B cell (primary cell): Measurements from ENCODE around the gene FMO2. TPM values are rescaled to one million over a fixed set of nuclear protein-coding genes. Genes with fewer than 3 reads are reported as not detected.

ENCODE experiments used
- ATAC-seq: fragments of 200-7000 bp; cut with Tn5 transposase; one replicate; pipeline ENCODE4 v1.10.0; 2021; ENCODE audit warnings: low read depth, mild to moderate bottlenecking, moderate number of reproducible peaks, moderate library complexity
- CTCF ChIA-PET: fragments of 350-600 bp; sonication (Branson Sonifier 250); formaldehyde crosslinking; loops from one replicate; lab custom pipeline; 2021; ENCODE audit warnings: antibody characterized with exemption, inconsistent platforms; lab: Charles Lee
- POLR2A ChIA-PET: fragments of 350-600 bp; sonication (Branson Sonifier 250); formaldehyde crosslinking; loops from one replicate; lab custom pipeline; 2021; ENCODE audit warnings: antibody characterized with exemption; lab: Charles Lee
- DNase-seq: peaks from one replicate; pipeline ENCODE4 v3.0.0; 2013
- H2AFZ ChIP-seq: 2 replicates; pipeline ENCODE4 v1.6.1; 2012; ENCODE audit warnings: mild to moderate bottlenecking, low read depth, low read length; ENCODE audit not compliant: insufficient read depth, poor library complexity, severe bottlenecking
- H3K27ac ChIP-seq, 2 donors: 1 replicate in 1 of 2; 2 replicates in 1 of 2; pipeline ENCODE4 v1.5.1; 2012 to 2013; ENCODE audit warnings: low read length in 2 of 2, mild to moderate bottlenecking in 2 of 2, moderate library complexity in 1 of 2
- H3K27me3 ChIP-seq, 4 experiments: fragments of 200-600 bp in 1 of 4; sonication (generic) in 1 of 4; replicated peaks in 1 of 4; 1 replicate in 2 of 4; 2 replicates in 2 of 4; pipeline versions ENCODE4 v1.6.1 to v1.7.0; 2013 to 2016; ENCODE audit warnings: low read length in 3 of 4, mild to moderate bottlenecking in 2 of 4, mixed read lengths in 1 of 4, moderate library complexity in 1 of 4; ENCODE audit not compliant: insufficient read depth in 4 of 4, control insufficient read depth in 3 of 4; ENCODE audit errors: control extremely low read depth in 1 of 4
- H3K36me3 ChIP-seq, 2 experiments: replicated peaks in 1 of 2; 1 replicate in 1 of 2; 2 replicates in 1 of 2; pipeline versions ENCODE4 v1.6.1 to v1.7.1; 2013; ENCODE audit warnings: low read length in 1 of 2; ENCODE audit not compliant: insufficient read depth in 2 of 2, control insufficient read depth in 1 of 2; ENCODE audit errors: control extremely low read depth in 1 of 2, extremely low read depth in 1 of 2
- H3K4me1 ChIP-seq, 2 donors: fragments of 200-600 bp in 1 of 2; sonication (generic) in 1 of 2; 1 replicate in 1 of 2; 2 replicates in 1 of 2; pipeline versions ENCODE4 v1.5.1 to v1.6.1; 2013 to 2017; ENCODE audit warnings: low read length in 2 of 2; ENCODE audit not compliant: control insufficient read depth in 2 of 2, insufficient read depth in 2 of 2
- H3K4me2 ChIP-seq: replicated peaks from 2 replicates; pipeline ENCODE3; 2012; ENCODE audit warnings: mild to moderate bottlenecking, low read depth, low read length; ENCODE audit not compliant: poor library complexity, severe bottlenecking
- H3K4me3 ChIP-seq, 5 experiments: fragments of 200-600 bp in 1 of 5; sonication (generic) in 1 of 5; 1 replicate in 3 of 5; 2 replicates in 2 of 5; pipeline versions ENCODE4 v1.5.1 to v1.7.0; 2011 to 2016; ENCODE audit warnings: low read length in 4 of 5, mild to moderate bottlenecking in 4 of 5, low read depth in 2 of 5, control low read depth in 1 of 5, moderate library complexity in 1 of 5; ENCODE audit not compliant: insufficient read depth in 1 of 5; ENCODE audit errors: control extremely low read depth in 1 of 5, extremely low read depth in 1 of 5
- H3K79me2 ChIP-seq: fragments of 200-600 bp; sonication (generic); one replicate; pipeline ENCODE4 v1.6.0; 2016; ENCODE audit warnings: low read length; ENCODE audit not compliant: control insufficient read depth, insufficient read depth
- H3K9ac ChIP-seq: fragments of 200-600 bp; sonication (generic); 2 replicates; pipeline ENCODE4 v1.6.1; 2017; ENCODE audit warnings: mild to moderate bottlenecking, low read length, moderate library complexity
- H3K9me3 ChIP-seq, 3 donors: one replicate each; pipeline versions ENCODE4 v1.6.1 to v1.7.1; 2013; ENCODE audit warnings: low read length in 2 of 3; ENCODE audit not compliant: control insufficient read depth in 2 of 3, insufficient read depth in 1 of 3; ENCODE audit errors: control extremely low read depth in 1 of 3
- H4K20me1 ChIP-seq: 2 replicates; pipeline ENCODE4 v1.6.0; 2012; ENCODE audit warnings: mild to moderate bottlenecking, low read length; ENCODE audit not compliant: insufficient read depth, control insufficient read depth, poor library complexity, severe bottlenecking
- H3K27ac Mint-ChIP-seq: one replicate; pipeline ENCODE4 v1.8.0; 2021; ENCODE audit warnings: mixed read lengths
- H3K27me3 Mint-ChIP-seq: one replicate; pipeline ENCODE4 v1.8.0; 2021; ENCODE audit warnings: mixed read lengths
- H3K4me1 Mint-ChIP-seq: one replicate; pipeline ENCODE4 v1.8.0; 2021; ENCODE audit warnings: mixed read lengths
- H3K4me3 Mint-ChIP-seq: one replicate; pipeline ENCODE4 v1.8.0; 2021; ENCODE audit warnings: mixed read lengths
- H3K9me3 Mint-ChIP-seq: one replicate; pipeline ENCODE4 v1.8.0; 2022; ENCODE audit warnings: mixed read lengths; ENCODE audit not compliant: insufficient read depth
- EZH2 ChIP-seq: IDR thresholded peaks from 2 replicates; pipeline ENCODE4 v1.6.1; 2012; ENCODE audit warnings: borderline replicate concordance, low read depth, mild to moderate bottlenecking, moderate library complexity, low read length; ENCODE audit not compliant: insufficient read depth, poor library complexity, severe bottlenecking
- WGBS: methylation state at CpG from one replicate; pipeline ENCODE4 v1.1.5; 2013; ENCODE audit warnings: missing lambda C conversion rate; ENCODE audit not compliant: insufficient coverage; 5-methylcytosine and 5-hydroxymethylcytosine counted together
- intact Hi-C: fragments of 100-400 bp; cut with micrococcal nuclease; formaldehyde crosslinking; loops from one replicate; pipeline ENCODE4 v1.10.0; 2022
- polyA plus RNA-seq: library from polyadenylated mRNA; depleted of rRNA; stranded (reverse); fragments of >200 nt; gene quantifications from 2 replicates; pipeline ENCODE4 v1.2.3, GENCODE V29; 2012
- total RNA-seq, 2 donors: library from RNA; stranded (reverse); fragments of 120-200 nt in 1 of 2; gene quantifications; 1 replicate in 1 of 2; 2 replicates in 1 of 2; pipeline versions ENCODE4 v1.2.3 to v1.2.4, GENCODE V29; 2013 to 2022
- TF ChIP-seq, protein P1 (sequence below): fragments of 200-600 bp; IDR thresholded peaks from one replicate; pipeline ENCODE4 v1.8.0; 2022; ENCODE audit warnings: antibody characterized with exemption, mild to moderate bottlenecking

FMO2 gene
- total and polyA plus RNA-seq, 2 donors (not counting 1 experiment from before 2014, with no cell fraction given) = not detected

GRCh38 chr1:171141688-171142415, 43.2 kb upstream of the FMO2 start:
- Histone ChIP-seq H3K4me2 (no peak overlapping the region), H3K9ac (no peak overlapping the region), H4K20me1 (no peaks in the 10 kb centered on the region), H3K27me3 (peaks cover 0 to under 1% (median 0%) of the 10 kb centered on the region in 4 experiments), H3K4me1 (no peaks in the 10 kb centered on the region), H2AFZ (no peak overlapping the region), H3K27ac (no peak overlapping the region), H3K9me3 (no peaks in the 10 kb centered on the region), H3K36me3 (no peaks in the 10 kb centered on the region), H3K79me2 (no peaks in the 10 kb centered on the region), H3K4me3 (no peak overlapping the region)
- no peak overlapping the region for H3K27ac Mint-ChIP-seq
- DNase-seq (no peak), ATAC-seq (no peak)
- H3K9me3 Mint-ChIP-seq = no peaks in the 10 kb centered on the region
- no CpG with 5 or more reads among the region's 6 CpGs for WGBS
- ChIA-PET POLR2A (no interaction called here), CTCF (no interaction called here)
- no peak for TF ChIP-seq EZH2
- TF ChIP-seq, protein P1, sequence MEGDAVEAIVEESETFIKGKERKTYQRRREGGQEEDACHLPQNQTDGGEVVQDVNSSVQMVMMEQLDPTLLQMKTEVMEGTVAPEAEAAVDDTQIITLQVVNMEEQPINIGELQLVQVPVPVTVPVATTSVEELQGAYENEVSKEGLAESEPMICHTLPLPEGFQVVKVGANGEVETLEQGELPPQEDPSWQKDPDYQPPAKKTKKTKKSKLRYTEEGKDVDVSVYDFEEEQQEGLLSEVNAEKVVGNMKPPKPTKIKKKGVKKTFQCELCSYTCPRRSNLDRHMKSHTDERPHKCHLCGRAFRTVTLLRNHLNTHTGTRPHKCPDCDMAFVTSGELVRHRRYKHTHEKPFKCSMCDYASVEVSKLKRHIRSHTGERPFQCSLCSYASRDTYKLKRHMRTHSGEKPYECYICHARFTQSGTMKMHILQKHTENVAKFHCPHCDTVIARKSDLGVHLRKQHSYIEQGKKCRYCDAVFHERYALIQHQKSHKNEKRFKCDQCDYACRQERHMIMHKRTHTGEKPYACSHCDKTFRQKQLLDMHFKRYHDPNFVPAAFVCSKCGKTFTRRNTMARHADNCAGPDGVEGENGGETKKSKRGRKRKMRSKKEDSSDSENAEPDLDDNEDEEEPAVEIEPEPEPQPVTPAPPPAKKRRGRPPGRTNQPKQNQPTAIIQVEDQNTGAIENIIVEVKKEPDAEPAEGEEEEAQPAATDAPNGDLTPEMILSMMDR = no peak
- H3K27me3 Mint-ChIP-seq = peaks cover 1% of the 10 kb centered on the region
- H3K4me3 Mint-ChIP-seq = no peak overlapping the region
- H3K4me1 Mint-ChIP-seq = no peaks in the 10 kb centered on the region
- intact Hi-C loops = no loop called here
